IMR-90 (cell line): ENCODE measurements around the gene SLC30A1. TPM values are rescaled to one million over a fixed set of nuclear protein-coding genes. Genes with fewer than 3 reads are reported as not detected.

Source experiments
- ATAC-seq: fragments of 200-7000 bp; cut with Tn5 transposase; 2 replicates; pipeline ENCODE4 v1.9.1; 2020; ENCODE audit warnings: low read depth, mild to moderate bottlenecking, moderate library complexity
- BruUV-seq: library from RNA; stranded (reverse); fragments of 400-500 nt; replicated peaks from 2 replicates; lab custom pipeline; 2021; lab: Mats Ljungman, UMichigan
- CTCF ChIA-PET: fragments of 300-600 bp; formaldehyde crosslinking; extraction: SDS; loops from one replicate; lab custom pipeline; 2021; ENCODE audit warnings: antibody characterized with exemption; lab: Yijun Ruan, JAX
- POLR2A ChIA-PET: fragments of 300-600 bp; sonication (Branson Sonifier 250); formaldehyde crosslinking; loops from one replicate; lab custom pipeline; 2022; ENCODE audit warnings: antibody characterized with exemption; ENCODE audit not compliant: unreplicated experiment; lab: Charles Lee
- DNase-seq: peaks from one replicate; pipeline ENCODE4 v3.0.0; 2013
- H2AFZ ChIP-seq: replicated peaks from 2 replicates; pipeline ENCODE3; 2013; ENCODE audit warnings: low read length, mild to moderate bottlenecking; ENCODE audit not compliant: poor library complexity
- H2AK5ac ChIP-seq: 2 replicates; pipeline ENCODE4 v1.6.1; 2013; ENCODE audit warnings: low read depth, low read length, inconsistent platforms
- H2AK9ac ChIP-seq: replicated peaks from 2 replicates; pipeline ENCODE3; 2013; ENCODE audit warnings: mild to moderate bottlenecking, low read depth, low read length, moderate library complexity; ENCODE audit not compliant: poor library complexity
- H2BK120ac ChIP-seq: 2 replicates; pipeline ENCODE4 v1.6.1; 2013; ENCODE audit warnings: low read depth, low read length, inconsistent platforms
- H2BK15ac ChIP-seq: 3 replicates; pipeline ENCODE4 v1.6.1; 2013; ENCODE audit warnings: low read depth, low read length, inconsistent platforms
- H2BK20ac ChIP-seq: 2 replicates; pipeline ENCODE4 v1.6.1; 2013; ENCODE audit warnings: low read depth, mild to moderate bottlenecking, inconsistent platforms, low read length, moderate library complexity
- H2BK5ac ChIP-seq: 2 replicates; pipeline ENCODE4 v1.6.1; 2013; ENCODE audit warnings: mild to moderate bottlenecking, low read depth, low read length, inconsistent platforms; ENCODE audit not compliant: poor library complexity, severe bottlenecking
- H3K14ac ChIP-seq: replicated peaks from 2 replicates; pipeline ENCODE4 v1.6.1; 2013; ENCODE audit warnings: low read depth, low read length, inconsistent platforms
- H3K18ac ChIP-seq: 2 replicates; pipeline ENCODE4 v1.6.1; 2013; ENCODE audit warnings: low read depth, low read length, control low read depth
- H3K23ac ChIP-seq: 2 replicates; pipeline ENCODE4 v1.6.1; 2013; ENCODE audit warnings: low read depth, low read length, inconsistent platforms
- H3K27ac ChIP-seq: 2 replicates; pipeline ENCODE4 v1.5.1; 2013; ENCODE audit warnings: mild to moderate bottlenecking, control low read depth, low read length; ENCODE audit not compliant: insufficient read depth
- H3K27me3 ChIP-seq: 2 replicates; pipeline ENCODE4 v1.6.1; 2013; ENCODE audit warnings: low read length; ENCODE audit not compliant: control insufficient read depth, insufficient read depth
- H3K36me3 ChIP-seq: 2 replicates; pipeline ENCODE4 v1.6.1; 2013; ENCODE audit warnings: low read length, mixed read lengths; ENCODE audit not compliant: control insufficient read depth, insufficient read depth
- H3K4ac ChIP-seq: 2 replicates; pipeline ENCODE4 v1.6.1; 2013; ENCODE audit warnings: low read depth, low read length, inconsistent platforms
- H3K4me1 ChIP-seq: 2 replicates; pipeline ENCODE4 v1.6.1; 2013; ENCODE audit warnings: low read length, mixed read lengths; ENCODE audit not compliant: control insufficient read depth, insufficient read depth
- H3K4me2 ChIP-seq: 2 replicates; pipeline ENCODE4 v1.6.1; 2013; ENCODE audit warnings: low read depth, mild to moderate bottlenecking, control low read depth, low read length, moderate library complexity
- H3K4me3 ChIP-seq: 2 replicates; pipeline ENCODE4 v1.5.1; 2013; ENCODE audit warnings: low read depth, mild to moderate bottlenecking, control low read depth, low read length, moderate library complexity; ENCODE audit not compliant: insufficient read depth
- H3K56ac ChIP-seq: 2 replicates; pipeline ENCODE4 v1.6.1; 2013; ENCODE audit warnings: low read length, inconsistent platforms; ENCODE audit not compliant: insufficient read depth; ENCODE audit errors: extremely low read depth
- H3K79me1 ChIP-seq, 2 experiments: 2 replicates each; pipeline ENCODE4 v1.6.1; 2013; ENCODE audit warnings: low read length in 2 of 2, inconsistent platforms in 1 of 2, low read depth in 1 of 2
- H3K9ac ChIP-seq: 2 replicates; pipeline ENCODE4 v1.6.1; 2013; ENCODE audit warnings: low read depth, low read length, control low read depth
- H3K9me1 ChIP-seq: 2 replicates; pipeline ENCODE4 v1.6.1; 2013; ENCODE audit warnings: low read length, inconsistent platforms; ENCODE audit not compliant: insufficient read depth
- H3K9me3 ChIP-seq: 2 replicates; pipeline ENCODE4 v1.6.1; 2013; ENCODE audit warnings: low read length; ENCODE audit not compliant: control insufficient read depth, insufficient read depth
- H4K20me1 ChIP-seq: 2 replicates; pipeline ENCODE4 v1.6.1; 2013; ENCODE audit warnings: low read length, inconsistent platforms; ENCODE audit not compliant: insufficient read depth
- H4K5ac ChIP-seq: 2 replicates; pipeline ENCODE4 v1.6.1; 2013; ENCODE audit warnings: mild to moderate bottlenecking, low read depth, low read length, control low read depth
- H4K8ac ChIP-seq, 2 experiments: 2 replicates each; pipeline ENCODE4 v1.6.1; 2013; ENCODE audit warnings: low read depth in 2 of 2, low read length in 2 of 2, control low read depth in 1 of 2, inconsistent platforms in 1 of 2
- H4K91ac ChIP-seq: 2 replicates; pipeline ENCODE4 v1.6.1; 2013; ENCODE audit warnings: low read depth, low read length, inconsistent platforms; ENCODE audit not compliant: insufficient read depth
- BHLHE40 ChIP-seq: fragments of 150-350 bp; IDR thresholded peaks from 2 replicates; pipeline ENCODE4 v1.6.1; 2016; ENCODE audit warnings: mild to moderate bottlenecking, low read depth, low read length
- CEBPB ChIP-seq: IDR thresholded peaks from 2 replicates; pipeline ENCODE4 v1.6.1; 2012; ENCODE audit warnings: low read depth, low read length, improper control_type of control experiment
- CTCF ChIP-seq: conservative IDR thresholded peaks from 2 replicates; pipeline ENCODE4 v1.5.1; 2012; ENCODE audit warnings: mild to moderate bottlenecking, low read depth, low read length, improper control_type of control experiment
- ELK1 ChIP-seq: fragments of 150-350 bp; IDR thresholded peaks from 2 replicates; pipeline ENCODE4 v1.6.1; 2016; ENCODE audit warnings: low read depth, mild to moderate bottlenecking, low read length, moderate library complexity, borderline replicate concordance
- FOS ChIP-seq: fragments of 150-350 bp; IDR thresholded peaks from 2 replicates; pipeline ENCODE4 v1.6.1; 2016; ENCODE audit warnings: low read depth, low read length
- MAFK ChIP-seq: IDR thresholded peaks from 2 replicates; pipeline ENCODE4 v1.6.1; 2012; ENCODE audit warnings: low read depth, low read length, improper control_type of control experiment
- MXI1 ChIP-seq: IDR thresholded peaks from 2 replicates; pipeline ENCODE4 v1.6.1; 2012; ENCODE audit warnings: low read depth, mild to moderate bottlenecking, low read length, moderate library complexity, borderline replicate concordance
- POLR2A ChIP-seq: IDR thresholded peaks from 2 replicates; pipeline ENCODE4 v1.6.1; 2012; ENCODE audit warnings: mild to moderate bottlenecking, low read depth, low read length
- RCOR1 ChIP-seq: IDR thresholded peaks from 2 replicates; pipeline ENCODE4 v1.6.1; 2012; ENCODE audit warnings: mild to moderate bottlenecking, low read length, improper control_type of control experiment; ENCODE audit not compliant: insufficient replicate concordance
- RFX5 ChIP-seq: IDR thresholded peaks from 2 replicates; pipeline ENCODE4 v1.8.0; 2012; ENCODE audit warnings: low read depth, mild to moderate bottlenecking, low read length, moderate library complexity
- SMC3 ChIP-seq: fragments of 150-350 bp; IDR thresholded peaks from 2 replicates; pipeline ENCODE4 v1.6.1; 2016; ENCODE audit warnings: low read depth, mild to moderate bottlenecking, antibody characterized with exemption, low read length, moderate library complexity
- USF2 ChIP-seq: fragments of 150-350 bp; IDR thresholded peaks from 2 replicates; pipeline ENCODE4 v1.6.1; 2017; ENCODE audit warnings: mild to moderate bottlenecking, antibody characterized with exemption, low read length, low read depth
- WGBS, 2 experiments: methylation state at CpG; one replicate each; pipeline versions ENCODE4 v1.1.5 to v1.1.7; 2013; ENCODE audit warnings: missing lambda C conversion rate in 2 of 2; ENCODE audit not compliant: insufficient read length in 1 of 2; ENCODE audit errors: extremely low coverage in 2 of 2; 5-methylcytosine and 5-hydroxymethylcytosine counted together
- dilution Hi-C: fragments of 300-500 bp; cut with HindIII; formaldehyde crosslinking; loops from one replicate; pipeline ENCODE4 v1.14.3; 2018; ENCODE audit warnings: low sequenced_read_pairs; ENCODE audit not compliant: unreplicated experiment
- in situ Hi-C: fragments of 300-500 bp; cut with MboI; formaldehyde crosslinking; loops from 3 replicates; pipeline ENCODE4 v1.14.3; 2019; ENCODE audit warnings: low sequenced_read_pairs, inconsistent platforms, mixed read lengths
- intact Hi-C: fragments of 100-400 bp; cut with micrococcal nuclease; formaldehyde crosslinking; loops from 2 replicates; pipeline ENCODE4 v1.10.0; 2022
- polyA plus RNA-seq, 3 experiments: library from polyadenylated mRNA; depleted of rRNA; stranded (reverse); fragments of >200 nt; gene quantifications; 2 replicates each; pipeline ENCODE4 v1.2.3, GENCODE V29; 2012; ENCODE audit warnings: low replicate concordance in 1 of 3
- total RNA-seq: library from RNA; depleted of rRNA; stranded (reverse); fragments of >200 nt; gene quantifications from 2 replicates; pipeline ENCODE4 v1.2.3, GENCODE V29; 2012

The SLC30A1 gene
- total and polyA plus RNA-seq, 2 of the 4 experiments (the other 2 are of a cell fraction), result 5.4 to 8.4 TPM

DNA sequence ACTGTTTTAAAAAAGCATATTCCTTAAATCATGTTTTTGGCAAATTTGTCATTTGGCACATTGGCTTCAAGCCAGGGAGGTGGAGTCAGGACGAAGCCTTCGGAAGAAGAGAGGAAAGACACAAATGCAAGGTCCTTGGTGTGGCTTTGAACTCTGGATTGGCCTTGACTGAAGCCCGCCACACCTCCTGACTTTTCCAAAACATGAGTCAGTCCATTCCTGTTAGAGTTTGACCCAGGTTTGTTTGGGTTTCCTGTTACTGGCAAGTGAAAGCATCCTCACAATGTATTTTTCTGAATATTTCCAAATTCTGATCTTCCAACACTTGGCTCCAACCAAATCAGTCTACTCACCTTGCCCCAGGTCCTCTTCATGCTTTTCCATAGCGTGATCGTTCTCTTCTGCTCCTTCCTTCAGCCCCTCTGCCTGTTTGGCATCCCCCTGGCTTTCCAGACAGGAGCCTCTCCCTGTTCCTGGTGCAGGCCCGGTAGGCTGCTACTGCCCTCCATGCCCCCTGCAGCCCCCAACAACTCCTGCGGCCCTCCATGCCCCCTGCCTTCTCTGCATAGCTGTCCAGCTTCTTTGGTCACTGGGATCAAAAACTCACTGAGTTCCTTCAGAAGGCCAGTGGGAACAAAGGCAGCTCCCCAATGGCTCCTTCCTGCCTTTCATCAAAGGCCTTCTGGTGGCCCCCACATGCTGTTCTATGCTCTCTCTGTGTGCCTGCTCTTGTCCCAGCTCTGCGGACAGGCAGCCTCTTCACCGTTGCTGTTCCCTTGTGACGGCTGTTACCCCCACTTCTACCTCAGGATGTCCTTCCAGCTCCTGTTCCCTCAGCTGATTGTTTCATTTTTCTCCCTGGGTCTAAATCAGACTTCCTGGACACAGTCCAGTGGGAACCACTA is 30.4 kb upstream of the SLC30A1 start:
- Histone ChIP-seq H2AK9ac (no peak overlapping the region), H3K56ac (no peak overlapping the region), H3K27me3 (no peaks in the 10 kb centered on the region), H3K27ac (no peak overlapping the region), H2BK120ac (no peak overlapping the region), H3K14ac (no peak overlapping the region; the same call in 1 of the 2 replicates), H3K9me1 (peaks cover 9% of the 10 kb centered on the region), H3K9me3 (no peaks in the 10 kb centered on the region), H3K36me3 (no peaks in the 10 kb centered on the region), H3K79me1 (no peaks in the 10 kb centered on the region), H2BK15ac (peak overlapping the region; percentile 59; the same call in 1 of the 3 replicates), H2AK5ac (no peak overlapping the region; the same call in 1 of the 2 replicates), H4K91ac (no peak overlapping the region; the same call in 1 of the 2 replicates), H3K18ac (no peak overlapping the region; the same call in 1 of the 2 replicates), H4K20me1 (no peaks in the 10 kb centered on the region), H4K5ac (no peak overlapping the region; the same call in 1 of the 2 replicates), H3K4ac (no peak overlapping the region), H2BK20ac (no peak overlapping the region), H3K4me3 (no peak overlapping the region), H3K23ac (no peak overlapping the region), H3K4me1 (peaks cover 10% of the 10 kb centered on the region), H2AFZ (no peak overlapping the region), H3K9ac (no peak overlapping the region), H3K4me2 (no peak overlapping the region), H4K8ac (no peak overlapping the region; a peak in 1 of 4 replicates), H2BK5ac (no peak overlapping the region)
- dilution Hi-C loops, result no loop called here
- intact Hi-C loops, result no loop called here
- DNase-seq (peak; percentile 59), ATAC-seq (no peak)
- in situ Hi-C loops, result no loop called here
- TF ChIP-seq FOS (no peak), CTCF (no peak), RCOR1 (no peak), MXI1 (no peak), USF2 (no peak), CEBPB (no peak), MAFK (no peak), POLR2A (no peak), ELK1 (no peak), SMC3 (no peak), BHLHE40 (no peak), RFX5 (no peak)
- 91% methylated on average over 5 of the region's 10 CpGs; no CpG with 5 or more reads in 1 of the 2 experiments for WGBS, 2 experiments
- ChIA-PET POLR2A (no interaction called here), CTCF (no interaction called here)
- no TSS peak for BruUV-seq
